Activated CD4-positive, alpha-beta T cell treated with anti-CD3 and anti-CD28 coated beads, Interleukin-2, Interleukin-4, amounts not matched to agents 100 ng/mL and 50 ng/mL, durations not matched to agents 16 hours and 8 hours (primary cell): ENCODE data around the gene TP53RK.

ENCODE experiments used
- DNase-seq: peaks from one replicate; pipeline ENCODE4 v3.0.0-alpha.2; 2020; ENCODE audit warnings: low spot score

The TP53RK gene

GRCh38 chr20:46638134-46638897 lies 50.9 kb downstream of the TP53RK start:
- no peak for DNase-seq

GRCh38 chr20:46637427-46638133 lies 51.7 kb downstream of the TP53RK start:
- DNase-seq = no peak

- no peak for DNase-seq
Measured at GRCh38 chr20:46637020-46637419, 52.2 kb downstream of the TP53RK start.

GRCh38 chr20:46636514-46636913 lies 52.7 kb downstream of the TP53RK start:
- DNase-seq = no peak

GRCh38 chr20:46635514-46636136 lies 53.6 kb downstream of the TP53RK start:
- DNase-seq = no peak

- DNase-seq = no peak
Measured at GRCh38 chr20:46634528-46634927, 54.7 kb downstream of the TP53RK start.
